GM21717 (cell line): ENCODE measurements around the gene CCL19.
"Not testable (repeated sequence)": the region's sequence is repeated elsewhere in the genome, so short reads cannot be mapped to it uniquely, and the experiment has no call there.

Experiments used
- ATAC-seq: cut with Tn5 transposase; IDR thresholded peaks from one replicate; pipeline ENCODE4 v1.9.1; 2021; ENCODE audit warnings: mild to moderate bottlenecking, moderate library complexity; ENCODE audit not compliant: unreplicated experiment

The CCL19 gene

GRCh38 chr9:34690983-34691935 lies at the start of gene CCL19:
TSS of gene CCL19 (minus strand) at chr9:34691276. CDS start at chr9:34691139, 137 bp downstream.
- ATAC-seq = no peak

GRCh38 chr9:34740176-34740575 lies 49.1 kb upstream of the CCL19 start:
- not testable (repeated sequence) for ATAC-seq

- no peak for ATAC-seq
Measured at GRCh38 chr9:34737677-34738260, 46.7 kb upstream of the CCL19 start.

- ATAC-seq = no peak
Measured at GRCh38 chr9:34734720-34735119, 43.6 kb upstream of the CCL19 start.

- ATAC-seq = no peak
Measured at GRCh38 chr9:34732886-34733285, 41.8 kb upstream of the CCL19 start.

- ATAC-seq = no peak
Measured at GRCh38 chr9:34732478-34732877, 41.4 kb upstream of the CCL19 start.

- ATAC-seq = no peak
Measured at GRCh38 chr9:34723141-34723540, 32.1 kb upstream of the CCL19 start.

- not testable (repeated sequence) for ATAC-seq
Measured at GRCh38 chr9:34719769-34720025, 28.6 kb upstream of the CCL19 start.

GRCh38 chr9:34719021-34719768 lies 28.1 kb upstream of the CCL19 start:
- ATAC-seq = no peak

GRCh38 chr9:34717996-34718614 lies 27.0 kb upstream of the CCL19 start:
- ATAC-seq = no peak

- ATAC-seq = no peak
Measured at GRCh38 chr9:34716711-34717110, 25.6 kb upstream of the CCL19 start.

GRCh38 chr9:34715639-34716215 lies 24.7 kb upstream of the CCL19 start:
- no peak for ATAC-seq

- ATAC-seq = no peak
Measured at GRCh38 chr9:34714007-34714406, 22.9 kb upstream of the CCL19 start.

GRCh38 chr9:34712140-34712539 lies 21.1 kb upstream of the CCL19 start:
- no peak for ATAC-seq

- no peak for ATAC-seq
Measured at GRCh38 chr9:34710023-34710422, 18.9 kb upstream of the CCL19 start, which contains the start of gene CCL21. TSS of gene CCL21 (minus strand) at chr9:34710136. CDS start at chr9:34710066, 70 bp downstream.

GRCh38 chr9:34709196-34709978 lies 18.3 kb upstream of the CCL19 start:
- no peak for ATAC-seq

- ATAC-seq = no peak
Measured at GRCh38 chr9:34707130-34707529, 16.1 kb upstream of the CCL19 start.

GRCh38 chr9:34701769-34702736 lies 11.0 kb upstream of the CCL19 start:
- ATAC-seq = no peak
